Measurements from ENCODE around the gene DEFB116.
"Not testable (repeated sequence)": the region's sequence is repeated elsewhere in the genome, so short reads cannot be mapped to it uniquely, and the experiment has no call there.

The DEFB116 gene

DNA sequence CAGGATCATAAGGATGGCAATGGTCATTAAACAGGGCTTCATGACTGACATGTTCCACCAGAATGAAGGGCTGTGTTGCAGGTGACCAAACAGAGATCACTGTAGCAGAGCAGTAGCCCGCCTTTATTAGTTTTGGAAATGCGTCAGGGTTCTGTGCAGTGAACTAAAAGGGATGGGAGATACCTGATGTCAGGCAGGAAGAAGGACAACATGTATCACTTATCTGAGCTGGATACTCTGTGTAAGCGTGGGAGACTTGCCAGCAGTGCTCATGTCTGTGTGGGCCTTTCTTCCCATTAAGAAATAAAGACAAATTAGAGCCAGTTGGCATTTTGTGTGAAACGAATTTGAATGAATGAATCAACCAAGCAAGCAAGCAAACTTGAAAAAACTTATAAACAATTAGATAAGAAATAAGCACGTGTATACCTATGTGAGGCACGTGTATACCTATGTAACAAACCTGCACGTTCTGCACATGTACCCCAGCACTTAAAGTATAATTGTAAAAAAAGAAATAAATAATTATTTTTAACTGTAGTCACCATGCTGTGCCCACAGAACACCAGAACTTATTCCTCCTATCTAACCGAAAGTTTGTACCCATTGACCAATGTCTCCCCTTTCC, at the start of gene DEFB116:
Gene DEFB116, minus strand, starts transcription at position 51 of the 628 bp plus-strand sequence. Its CDS starts 0 bp downstream, at position 51.
- DNase-seq: no peak

DNA sequence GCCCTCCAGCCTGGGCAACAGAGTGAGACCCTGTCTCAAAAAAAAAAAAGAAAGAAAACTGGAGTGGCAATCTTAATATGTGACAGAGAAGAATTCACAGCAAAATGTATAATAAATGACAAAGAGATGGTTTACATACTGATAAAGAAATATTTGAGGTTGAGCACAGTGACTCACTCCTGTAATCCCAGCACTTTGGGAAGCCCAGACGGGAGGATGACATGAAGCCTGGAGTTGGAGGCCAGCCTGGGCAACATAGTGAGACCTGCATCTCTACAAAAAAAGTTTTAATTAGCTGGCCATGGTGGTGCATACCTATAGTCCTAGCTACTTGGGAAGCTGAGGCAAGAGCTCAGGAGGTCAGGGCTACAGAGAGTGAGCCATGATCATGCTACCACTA, 47.6 kb upstream of the DEFB116 start:
- no peak for DNase-seq

GRCh38 chr20:31341470-31341869, 33.1 kb upstream of the DEFB116 start:
- no peak for DNase-seq

- no peak for DNase-seq
Observed at GRCh38 chr20:31330893-31331292, 22.5 kb upstream of the DEFB116 start.

- no peak for DNase-seq
Observed at GRCh38 chr20:31322504-31322903, 14.1 kb upstream of the DEFB116 start.

DNA sequence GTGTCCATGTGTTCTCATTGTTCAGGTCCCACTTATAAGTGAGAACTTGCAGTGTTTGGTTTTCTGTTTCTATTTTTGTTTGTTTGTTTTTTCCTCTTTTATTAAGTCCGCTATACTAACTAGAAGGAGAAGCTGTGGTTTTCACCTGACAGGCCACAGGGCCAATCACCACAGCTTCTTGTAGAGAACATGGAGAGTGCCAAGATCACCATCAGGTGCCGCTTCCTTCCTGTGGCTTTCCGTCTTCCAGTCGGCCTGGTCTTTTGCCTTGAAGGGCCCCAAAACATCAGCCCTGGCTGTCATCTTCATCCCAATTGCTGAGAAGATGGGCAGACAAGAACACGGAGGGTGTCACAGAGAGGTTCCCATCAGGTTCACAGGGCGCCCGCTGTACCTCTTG, 23.4 kb downstream of the DEFB116 start:
- DNase-seq: not testable (repeated sequence)

- no peak for DNase-seq
Observed at GRCh38 chr20:31278178-31278577, 30.2 kb downstream of the DEFB116 start.

DNA sequence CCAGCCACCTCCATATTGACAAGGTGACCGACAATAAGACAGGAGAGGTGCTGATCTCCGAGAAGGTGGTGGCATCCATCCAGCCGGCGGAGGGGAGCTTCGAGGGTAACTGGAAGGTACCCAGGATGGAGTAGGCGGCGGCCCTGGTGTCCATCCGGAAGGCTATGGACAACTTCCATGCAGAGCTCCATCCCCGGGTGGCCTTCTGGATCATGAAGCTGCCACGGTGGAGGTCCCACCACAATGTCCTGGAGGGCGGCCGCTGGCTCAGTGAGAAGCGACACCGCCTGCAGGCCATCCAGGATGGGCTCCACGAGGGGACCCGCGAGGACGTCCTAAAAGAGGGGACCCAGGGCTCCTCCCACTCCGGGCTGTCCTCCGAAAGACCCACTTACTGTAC, 33.9 kb downstream of the DEFB116 start:
- no peak for DNase-seq

DNA sequence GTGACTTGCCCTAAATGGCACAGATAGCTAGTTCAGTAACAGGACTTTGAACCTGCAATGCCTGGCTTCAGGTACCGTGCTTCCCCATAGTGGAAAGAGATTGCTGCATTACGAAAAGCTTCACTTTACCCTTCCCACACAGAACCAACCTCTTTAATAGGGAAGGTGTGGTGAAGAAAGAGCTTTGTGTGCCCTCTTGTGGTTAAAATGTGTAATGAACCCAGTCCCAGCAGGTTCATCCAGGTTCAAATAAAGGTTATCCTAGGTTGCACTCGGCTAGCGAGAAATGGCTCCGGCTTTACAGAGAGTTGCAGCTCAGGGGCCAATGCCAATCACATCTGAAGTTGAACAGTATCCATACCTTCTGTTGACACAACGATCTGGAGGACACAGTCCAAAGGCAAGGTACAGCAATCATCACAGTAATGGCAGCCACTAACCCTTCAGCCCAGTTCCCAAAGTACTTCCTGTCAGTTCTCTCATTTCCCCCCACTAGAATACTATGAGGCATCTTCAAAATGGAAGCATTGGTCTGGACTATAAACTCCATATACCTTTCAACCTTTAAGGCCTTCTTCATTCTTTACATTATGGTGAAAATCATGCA, 48.0 kb downstream of the DEFB116 start:
- no peak for DNase-seq

GRCh38 chr20:31257364-31257763, 51.0 kb downstream of the DEFB116 start, which contains the start of gene DEFB115:
TSS of gene DEFB115 (plus strand) at chr20:31257664. CDS start at chr20:31257664, 0 bp downstream.
- DNase-seq: no peak

DNA sequence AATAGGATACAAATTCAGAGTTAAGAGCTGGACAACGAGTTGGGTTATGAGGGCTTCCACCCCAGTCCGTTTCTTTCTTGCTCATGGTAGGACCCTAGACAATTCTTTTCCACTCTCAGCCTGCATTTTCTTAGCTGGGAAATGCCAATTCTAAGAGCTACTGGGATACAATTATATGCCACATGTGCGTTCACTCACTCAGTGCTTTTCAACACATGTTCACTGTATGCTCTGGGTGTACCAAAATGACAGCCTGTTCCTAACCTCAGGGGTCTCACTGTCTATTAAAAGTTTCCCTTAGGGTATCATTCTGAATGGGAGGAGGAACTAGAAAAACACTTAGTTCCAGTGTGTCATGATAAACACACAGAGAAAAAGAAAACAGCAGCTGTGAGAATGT, 51.4 kb downstream of the DEFB116 start:
- DNase-seq: no peak
